Thyroid gland (tissue), 4 donors: Measurements from ENCODE around the gene REG4. TPM values are rescaled to one million over a fixed set of nuclear protein-coding genes. Genes with fewer than 3 reads are reported as not detected.
"Not testable (repeated sequence)": the region's sequence is repeated elsewhere in the genome, so short reads cannot be mapped to it uniquely, and the experiment has no call there.

Experiments used
- DNase-seq, 2 donors: peaks; one replicate each; pipeline ENCODE4 v3.0.0-alpha.2; 2019
- H3K27ac ChIP-seq, 3 donors: fragments of 200-600 bp; sonication (generic); 1 replicate in 2 of 3; 2 replicates in 1 of 3; pipeline ENCODE4 v1.5.1; 2016 to 2019; ENCODE audit warnings: mild to moderate bottlenecking in 1 of 3, moderate library complexity in 1 of 3
- H3K27me3 ChIP-seq: fragments of 200-600 bp; sonication (generic); one replicate; pipeline ENCODE4 v1.5.1; 2019
- H3K36me3 ChIP-seq, 2 donors: fragments of 200-600 bp; sonication (generic); one replicate each; pipeline ENCODE4 v1.5.1; 2016 to 2019
- H3K4me1 ChIP-seq, 2 donors: fragments of 200-600 bp; sonication (generic); one replicate each; pipeline ENCODE4 v1.5.1; 2017 to 2019
- H3K4me3 ChIP-seq, 3 donors: fragments of 200-600 bp; sonication (generic); replicated peaks in 1 of 3; 1 replicate in 2 of 3; 2 replicates in 1 of 3; pipeline ENCODE4 v1.5.1; 2016; ENCODE audit warnings: mild to moderate bottlenecking in 1 of 3
- H3K9me3 ChIP-seq: fragments of 200-600 bp; sonication (generic); one replicate; pipeline ENCODE4 v1.5.1; 2017
- POLR2A ChIP-seq, 2 donors: fragments of 450-650 bp; IDR thresholded peaks; one replicate each; pipeline ENCODE4 v1.6.1; 2017; ENCODE audit warnings: antibody characterized with exemption in 2 of 2, mild to moderate bottlenecking in 2 of 2, moderate library complexity in 1 of 2
- WGBS, 2 donors: methylation state at CpG; one replicate each; pipeline ENCODE4 v1.1.5; 2017; 5-methylcytosine and 5-hydroxymethylcytosine counted together
- intact Hi-C: fragments of 100-400 bp; cut with DNase I; formaldehyde crosslinking; loops from one replicate; pipeline ENCODE4 v1.15.1; 2023
- total RNA-seq, 4 donors: library from RNA; depleted of rRNA; stranded (reverse); fragments of >200 nt; gene quantifications; one replicate each; pipeline ENCODE4 v1.2.3, GENCODE V29; 2016
- TF ChIP-seq, protein P1 (sequence below), 6 experiments: fragments of 200-600 bp in 3 of 6; fragments of 450-650 bp in 3 of 6; sonication (generic) in 3 of 6; IDR thresholded peaks; one replicate each; pipeline ENCODE4 v1.5.1; 2016 to 2019; ENCODE audit warnings: antibody characterized with exemption in 6 of 6, mild to moderate bottlenecking in 2 of 6, inconsistent platforms in 1 of 6, moderate library complexity in 1 of 6

REG4 gene
- total RNA-seq, 4 donors from 2014 or later = not detected

DNA sequence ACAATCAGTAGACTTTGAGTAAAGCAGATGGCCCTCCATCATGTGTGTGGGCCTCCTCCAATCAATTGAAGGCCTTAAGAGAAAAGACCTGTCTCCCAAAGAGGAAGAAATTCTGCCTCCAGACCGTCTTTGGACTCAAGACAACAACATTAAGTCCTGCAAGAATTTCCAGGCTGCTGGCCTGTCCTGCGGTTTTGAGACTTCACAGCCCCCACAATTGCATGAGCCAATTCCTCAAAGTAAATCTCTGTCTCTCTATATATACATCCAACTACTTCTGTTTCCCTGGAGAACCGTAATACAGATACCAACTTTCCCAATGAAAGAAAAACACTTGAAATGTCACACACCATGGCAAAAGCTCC lies 16.4 kb downstream of the REG4 start:
- 50 to 56% methylated on average over 3 of the region's 3 CpGs for WGBS, 2 donors
- peaks cover 0 to 6% of the 10 kb centered on the region in 2 donors for H3K4me1 ChIP-seq
- no peak for TF ChIP-seq POLR2A (IDR thresholded peaks at IDR 0.05)
- TF ChIP-seq, protein P1, sequence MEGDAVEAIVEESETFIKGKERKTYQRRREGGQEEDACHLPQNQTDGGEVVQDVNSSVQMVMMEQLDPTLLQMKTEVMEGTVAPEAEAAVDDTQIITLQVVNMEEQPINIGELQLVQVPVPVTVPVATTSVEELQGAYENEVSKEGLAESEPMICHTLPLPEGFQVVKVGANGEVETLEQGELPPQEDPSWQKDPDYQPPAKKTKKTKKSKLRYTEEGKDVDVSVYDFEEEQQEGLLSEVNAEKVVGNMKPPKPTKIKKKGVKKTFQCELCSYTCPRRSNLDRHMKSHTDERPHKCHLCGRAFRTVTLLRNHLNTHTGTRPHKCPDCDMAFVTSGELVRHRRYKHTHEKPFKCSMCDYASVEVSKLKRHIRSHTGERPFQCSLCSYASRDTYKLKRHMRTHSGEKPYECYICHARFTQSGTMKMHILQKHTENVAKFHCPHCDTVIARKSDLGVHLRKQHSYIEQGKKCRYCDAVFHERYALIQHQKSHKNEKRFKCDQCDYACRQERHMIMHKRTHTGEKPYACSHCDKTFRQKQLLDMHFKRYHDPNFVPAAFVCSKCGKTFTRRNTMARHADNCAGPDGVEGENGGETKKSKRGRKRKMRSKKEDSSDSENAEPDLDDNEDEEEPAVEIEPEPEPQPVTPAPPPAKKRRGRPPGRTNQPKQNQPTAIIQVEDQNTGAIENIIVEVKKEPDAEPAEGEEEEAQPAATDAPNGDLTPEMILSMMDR (IDR thresholded peaks at IDR 0.05) = no peak
- no peak overlapping the region for H3K27ac ChIP-seq
- no peak overlapping the region for H3K4me3 ChIP-seq
- intact Hi-C loops = no loop called here
- DNase-seq = no peak
- no peaks in the 10 kb centered on the region for H3K27me3 ChIP-seq
- H3K9me3 ChIP-seq = no peaks in the 10 kb centered on the region
- H3K36me3 ChIP-seq = no peaks in the 10 kb centered on the region

DNA sequence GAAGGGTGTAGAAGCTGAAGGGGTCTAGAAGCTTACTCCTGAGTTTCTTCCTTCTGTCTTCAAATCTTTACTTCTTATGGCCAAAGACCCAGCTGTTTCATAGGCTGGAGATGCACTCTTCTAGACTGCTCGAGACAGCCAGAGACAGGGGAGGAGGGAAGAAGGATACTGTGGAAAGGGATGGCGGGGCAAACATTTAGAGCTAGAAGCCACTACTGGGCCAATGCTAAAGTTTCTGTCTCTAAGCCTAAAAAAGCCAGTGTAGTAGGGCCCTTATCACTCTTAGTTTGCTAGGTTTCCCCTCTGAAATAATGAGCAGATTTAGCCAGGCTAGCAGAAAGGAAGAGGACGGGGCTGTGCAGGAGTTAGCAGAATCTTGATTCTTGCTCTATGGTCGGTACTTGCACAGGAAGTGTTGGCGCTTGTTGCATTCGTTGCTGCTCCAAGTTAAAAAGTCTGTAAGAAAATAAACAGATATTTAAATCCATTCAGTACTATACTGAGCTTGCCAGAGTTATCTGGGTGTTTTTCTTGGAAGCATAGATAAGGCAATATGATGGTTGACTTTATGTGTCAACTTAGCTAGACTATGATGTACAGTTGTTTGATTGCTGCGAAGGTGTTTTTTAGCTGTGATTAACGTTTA lies 16.9 kb downstream of the REG4 start:
- intact Hi-C loops = no loop called here
- no peaks in the 10 kb centered on the region for H3K27me3 ChIP-seq
- H3K4me3 ChIP-seq = no peak overlapping the region
- H3K9me3 ChIP-seq = no peaks in the 10 kb centered on the region
- peaks cover 0 to 6% of the 10 kb centered on the region in 2 donors for H3K4me1 ChIP-seq
- TF ChIP-seq POLR2A (IDR thresholded peaks at IDR 0.05) = no peak
- TF ChIP-seq, protein P1 (IDR thresholded peaks at IDR 0.05) = no peak
- H3K36me3 ChIP-seq = no peaks in the 10 kb centered on the region
- no peak overlapping the region for H3K27ac ChIP-seq
- no peak for DNase-seq
- WGBS, 2 donors = 77 to 81% methylated on average over 8 of the region's 8 CpGs

DNA sequence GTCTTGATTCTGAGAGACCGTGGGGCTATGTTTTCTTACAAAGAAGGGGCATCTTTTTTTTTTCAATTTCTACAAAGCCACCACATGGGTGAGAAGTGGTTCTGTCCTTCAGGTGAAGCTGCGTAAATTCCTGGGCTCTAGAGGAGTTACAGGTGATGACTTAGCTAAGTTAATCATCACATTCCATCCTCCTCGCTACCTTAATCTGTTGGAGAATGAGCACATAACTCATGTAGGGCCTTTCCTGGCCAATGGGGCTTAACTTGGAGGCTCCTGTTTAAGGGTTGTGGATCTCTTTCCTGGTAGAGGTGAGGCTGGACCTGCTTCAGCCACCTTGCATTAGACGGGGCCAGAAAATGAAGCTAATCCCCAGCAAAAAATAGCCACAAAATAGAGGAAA lies 19.9 kb downstream of the REG4 start:
- Histone ChIP-seq H3K4me1 (peaks cover 0 to 6% of the 10 kb centered on the region in 2 donors), H3K27me3 (no peaks in the 10 kb centered on the region), H3K27ac (no peak overlapping the region), H3K36me3 (no peaks in the 10 kb centered on the region), H3K4me3 (no peak overlapping the region), H3K9me3 (no peaks in the 10 kb centered on the region)
- DNase-seq = no peak
- TF ChIP-seq, protein P1 (IDR thresholded peaks at IDR 0.05) = no peak
- TF ChIP-seq POLR2A (IDR thresholded peaks at IDR 0.05) = no peak
- 95 to 96% methylated on average over 4 of the region's 4 CpGs for WGBS, 2 donors
- intact Hi-C loops = no loop called here

DNA sequence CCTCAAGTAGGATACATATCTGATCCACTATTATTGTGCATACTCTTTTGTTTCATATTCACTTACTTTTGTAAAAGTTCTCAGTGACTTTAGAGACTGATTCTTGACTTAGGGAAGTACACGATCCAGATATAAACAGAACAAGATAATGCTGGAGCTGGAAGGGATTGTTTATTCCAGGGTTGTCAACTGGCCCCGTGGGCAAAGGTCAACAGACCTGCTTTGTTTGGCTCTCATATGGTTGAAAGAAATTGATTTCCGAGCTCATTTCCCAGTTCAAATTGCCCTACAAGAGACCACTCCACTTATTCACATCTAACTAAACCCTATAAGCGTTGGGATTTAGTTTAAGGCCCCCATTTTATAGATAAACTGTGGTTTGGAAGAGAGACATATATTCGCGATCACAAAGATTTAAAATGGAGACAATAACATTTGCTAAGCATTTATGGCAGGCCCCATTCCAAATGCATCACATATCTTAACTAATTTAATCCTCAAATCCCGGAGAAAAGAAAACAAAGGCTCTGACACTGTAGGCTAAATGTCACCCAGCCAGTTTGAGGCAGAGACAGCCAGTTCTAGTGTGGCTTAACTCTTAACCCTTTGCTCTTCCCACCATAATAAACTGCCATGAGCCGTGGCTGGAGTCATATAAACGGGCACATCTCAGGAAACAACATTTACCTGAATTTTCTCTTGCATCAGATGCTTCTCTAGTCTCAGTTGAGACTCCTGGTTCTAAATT lies 20.6 kb downstream of the REG4 start:
- TF ChIP-seq, protein P1 (IDR thresholded peaks at IDR 0.05) = no peak
- no peaks in the 10 kb centered on the region for H3K27me3 ChIP-seq
- H3K27ac ChIP-seq = no peak overlapping the region
- WGBS, 2 donors = 59 to 70% methylated on average over 9 of the region's 9 CpGs
- H3K36me3 ChIP-seq = no peaks in the 10 kb centered on the region
- intact Hi-C loops = no loop called here
- no peak overlapping the region for H3K4me3 ChIP-seq
- no peaks in the 10 kb centered on the region for H3K9me3 ChIP-seq
- peaks cover 0 to 6% of the 10 kb centered on the region in 2 donors for H3K4me1 ChIP-seq
- no peak for DNase-seq

DNA sequence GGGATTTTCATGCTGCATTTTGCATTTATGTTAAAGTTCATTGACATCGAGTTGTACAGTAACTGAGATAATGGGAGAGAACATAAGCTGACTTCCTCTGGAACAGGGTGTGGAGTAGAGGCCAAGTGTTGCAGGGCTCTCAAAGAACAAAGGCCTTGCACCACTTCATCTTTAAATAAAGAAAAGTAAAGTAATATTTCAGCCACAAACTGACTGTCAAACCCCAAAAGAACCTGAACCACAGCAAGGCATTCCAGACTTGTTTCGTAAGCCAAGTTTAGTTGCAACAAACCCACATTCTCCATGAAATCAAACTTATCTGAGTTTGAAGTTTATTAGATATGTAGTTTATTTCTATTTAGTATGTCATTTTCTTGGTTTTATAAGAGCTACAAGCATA lies 23.5 kb downstream of the REG4 start:
- DNase-seq = no peak
- TF ChIP-seq, protein P1 (IDR thresholded peaks at IDR 0.05) = no peak
- intact Hi-C loops = no loop called here
- H3K27me3 ChIP-seq = no peaks in the 10 kb centered on the region
- H3K9me3 ChIP-seq = no peaks in the 10 kb centered on the region
- H3K4me3 ChIP-seq = no peak overlapping the region
- H3K4me1 ChIP-seq = peaks cover 5 to 9% of the 10 kb centered on the region in 2 donors
- WGBS, 2 donors = 70 to 77% methylated on average over 2 of the region's 2 CpGs
- H3K36me3 ChIP-seq = no peaks in the 10 kb centered on the region
- no peak overlapping the region for H3K27ac ChIP-seq

DNA sequence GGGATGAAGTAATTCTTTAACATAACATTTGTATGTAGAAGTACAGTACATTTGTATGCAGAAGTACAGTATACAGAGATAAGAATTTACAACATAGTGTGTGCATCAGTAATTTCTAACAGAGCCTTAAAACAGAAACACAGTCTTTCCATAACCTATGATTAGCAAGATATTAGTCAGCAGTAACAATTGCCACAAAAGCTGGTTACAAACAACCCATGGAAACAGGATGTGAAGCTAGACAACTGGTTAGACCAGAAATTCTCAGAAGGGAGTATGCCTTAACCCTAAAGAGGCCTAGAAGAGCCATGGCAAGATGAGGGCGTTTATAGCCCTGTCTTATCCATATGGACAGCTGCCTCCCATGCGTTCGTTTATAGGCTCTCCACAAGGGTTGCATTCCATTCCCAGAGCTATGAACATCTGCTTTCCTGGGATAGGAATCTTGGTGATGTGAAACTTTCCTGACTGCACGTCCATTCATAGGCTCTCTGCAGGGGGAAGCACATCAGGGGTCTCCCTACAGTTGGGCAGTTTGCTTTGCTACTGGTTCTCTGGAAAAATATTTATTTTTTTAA lies 24.7 kb downstream of the REG4 start:
- DNase-seq, H3K27me3 ChIP-seq, H3K36me3 ChIP-seq, intact Hi-C loops, H3K27ac ChIP-seq, H3K4me3 ChIP-seq, H3K9me3 ChIP-seq: not testable (repeated sequence)
- WGBS, 2 donors = 85 to 90% methylated on average over 4 of the region's 4 CpGs
- H3K4me1 ChIP-seq = peaks cover 8 to 12% of the 10 kb centered on the region in 2 donors

DNA sequence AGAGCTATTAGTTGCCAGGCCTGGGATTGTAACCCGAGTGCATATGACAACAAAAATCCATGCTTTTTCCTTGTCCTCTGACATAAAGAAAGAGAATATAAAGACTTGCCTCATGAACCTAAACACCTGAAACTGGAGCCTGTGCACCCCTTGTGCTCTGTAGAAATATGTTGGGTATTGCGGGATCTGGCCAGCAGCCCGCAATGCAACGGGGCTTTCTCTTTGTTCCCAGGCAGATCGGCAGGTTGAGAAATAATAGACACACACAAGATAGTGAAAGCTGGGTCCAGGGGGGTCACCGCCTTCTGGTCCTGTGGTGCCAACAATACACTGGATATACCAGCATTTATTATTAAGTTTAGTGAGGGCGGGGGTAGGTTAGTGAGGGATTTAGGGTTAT lies 25.2 kb downstream of the REG4 start:
- 72 to 73% methylated on average over 7 of the region's 7 CpGs for WGBS, 2 donors
- not testable (repeated sequence) for DNase-seq, H3K27ac ChIP-seq

More for the DNA sequence above, 25.2 kb downstream of the REG4 start:
- peaks cover 12 to 16% of the 10 kb centered on the region in 2 donors for H3K4me1 ChIP-seq
- H3K4me3 ChIP-seq, H3K27me3 ChIP-seq, H3K36me3 ChIP-seq, intact Hi-C loops, H3K9me3 ChIP-seq: not testable (repeated sequence)
